ENCODE data around the gene TMEM8B. TPM values are rescaled to one million over a fixed set of nuclear protein-coding genes. Genes with fewer than 3 reads are reported as not detected.

The TMEM8B gene
- total and polyA plus RNA-seq, 9 of the 15 experiments (the other 6 are each of a cell fraction or from before 2014, with no cell fraction given): 0.01 to 2.2 (median 1.1) TPM

DNA sequence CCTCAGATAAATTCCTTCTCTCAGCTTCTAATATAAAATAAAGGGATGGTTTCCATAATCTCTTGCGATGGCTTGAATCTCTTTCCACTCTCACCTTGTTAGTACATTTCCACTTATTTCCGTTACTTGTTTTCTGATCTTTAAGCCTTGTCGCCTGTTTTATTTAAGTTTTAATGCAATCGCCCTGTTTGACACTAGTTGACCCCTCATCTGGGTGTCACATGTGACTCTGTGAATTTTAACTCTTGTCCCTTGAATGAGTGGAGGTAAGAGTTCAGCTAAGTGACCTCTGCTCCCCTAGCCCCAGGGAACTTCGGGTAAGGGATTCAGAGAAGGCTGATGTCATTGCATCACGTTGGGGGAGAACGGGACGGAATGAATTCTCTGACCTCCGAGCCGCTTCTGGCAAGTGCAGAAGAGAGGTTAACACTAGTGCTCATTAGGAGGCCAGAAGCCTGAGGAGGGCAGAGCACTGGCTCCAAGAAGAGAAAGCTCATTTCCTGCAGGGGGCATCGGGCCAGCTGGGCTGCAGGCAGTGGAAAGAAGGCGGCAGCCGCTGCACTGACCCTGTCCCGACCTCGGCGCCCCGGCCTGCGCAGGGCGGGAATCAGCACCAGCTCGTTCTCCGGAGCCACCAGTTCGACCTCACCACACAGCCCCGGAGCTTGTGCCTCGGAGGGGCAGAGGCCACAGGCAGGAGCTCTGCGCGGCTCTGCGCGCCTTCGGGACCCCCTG lies 14.8 kb upstream of the TMEM8B start (continued):
- no peak for TF ChIP-seq NCOR1 (IDR thresholded peaks at IDR 0.05)
- 0 out of 2 replicates have a peak, but pooled peaks have one; percentile 18 for TF ChIP-seq CTBP1 (IDR thresholded peaks at IDR 0.05; ENCODE audit: borderline replicate concordance)
- no peak for TF ChIP-seq FOXK1 (CRISPR knock-in tag; IDR thresholded peaks at IDR 0.05; ENCODE audit: borderline replicate concordance)
- TF ChIP-seq MXI1 (IDR thresholded peaks at IDR 0.05; ENCODE audit: low read depth, low read length): no peak
- TF ChIP-seq SAP30 (IDR thresholded peaks at IDR 0.05; ENCODE audit: borderline replicate concordance, insufficient read depth, low read depth, low read length, poor library complexity, severe bottlenecking): peak; percentile 69
- TF ChIP-seq GABPB1 (CRISPR knock-in tag; IDR thresholded peaks at IDR 0.05): no peak
- TF ChIP-seq HLTF (IDR thresholded peaks at IDR 0.05): no peak
- no peak for TF ChIP-seq MBD2 (IDR thresholded peaks at IDR 0.05; ENCODE audit: borderline replicate concordance, low read depth)
- TF ChIP-seq ZC3H11A (IDR thresholded peaks at IDR 0.05; ENCODE audit: low read depth, low read length): no peak
- no peak for TF ChIP-seq ZNF75A (CRISPR knock-in tag; IDR thresholded peaks at IDR 0.05)
- peak; percentile 93 for TF ChIP-seq NR2C1 (IDR thresholded peaks at IDR 0.05)
- peak; percentile 94 for TF ChIP-seq NR2C1 (tag; IDR thresholded peaks at IDR 0.05)
- TF ChIP-seq CEBPG (CRISPR knock-in tag; IDR thresholded peaks at IDR 0.05): peak; percentile 78
- peak; percentile 41 to 74 for TF ChIP-seq CEBPG (tag; conservative IDR thresholded peaks at IDR 0.05 in 1 of 2, IDR thresholded peaks at IDR 0.05 in 1 of 2)
- no peak for TF ChIP-seq C11orf30 (IDR thresholded peaks at IDR 0.05; ENCODE audit: low read depth)
- TF ChIP-seq HOMEZ (CRISPR knock-in tag; IDR thresholded peaks at IDR 0.05): no peak
- TF ChIP-seq, protein P1, sequence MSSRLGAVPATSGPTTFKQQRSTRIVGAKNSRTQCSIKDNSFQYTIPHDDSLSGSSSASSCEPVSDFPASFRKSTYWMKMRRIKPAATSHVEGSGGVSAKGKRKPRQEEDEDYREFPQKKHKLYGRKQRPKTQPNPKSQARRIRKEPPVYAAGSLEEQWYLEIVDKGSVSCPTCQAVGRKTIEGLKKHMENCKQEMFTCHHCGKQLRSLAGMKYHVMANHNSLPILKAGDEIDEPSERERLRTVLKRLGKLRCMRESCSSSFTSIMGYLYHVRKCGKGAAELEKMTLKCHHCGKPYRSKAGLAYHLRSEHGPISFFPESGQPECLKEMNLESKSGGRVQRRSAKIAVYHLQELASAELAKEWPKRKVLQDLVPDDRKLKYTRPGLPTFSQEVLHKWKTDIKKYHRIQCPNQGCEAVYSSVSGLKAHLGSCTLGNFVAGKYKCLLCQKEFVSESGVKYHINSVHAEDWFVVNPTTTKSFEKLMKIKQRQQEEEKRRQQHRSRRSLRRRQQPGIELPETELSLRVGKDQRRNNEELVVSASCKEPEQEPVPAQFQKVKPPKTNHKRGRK (tag; IDR thresholded peaks at IDR 0.05): no peak
- no peak for TF ChIP-seq SMAD4 (CRISPR knock-in tag; conservative IDR thresholded peaks at IDR 0.05)
- TF ChIP-seq SIX5 (IDR thresholded peaks at IDR 0.05; ENCODE audit: borderline replicate concordance in 1 of 2, insufficient read depth in 1 of 2, low read depth in 1 of 2, low read length in 2 of 2): no peak
- no peak for TF ChIP-seq CXXC5 (CRISPR knock-in tag; IDR thresholded peaks at IDR 0.05)
- peak; percentile 46 to 58 for TF ChIP-seq E2F6 (IDR thresholded peaks at IDR 0.05; ENCODE audit: borderline replicate concordance in 1 of 2, extremely low read depth in 1 of 2, insufficient read depth in 1 of 2, insufficient read length in 1 of 2, low read depth in 1 of 2, low read length in 1 of 2, poor library complexity in 1 of 2, severe bottlenecking in 1 of 2)
- TF ChIP-seq ARID1B (IDR thresholded peaks at IDR 0.05): 0 out of 2 replicates have a peak, but pooled peaks have one; percentile 6
- TF ChIP-seq, protein P2, sequence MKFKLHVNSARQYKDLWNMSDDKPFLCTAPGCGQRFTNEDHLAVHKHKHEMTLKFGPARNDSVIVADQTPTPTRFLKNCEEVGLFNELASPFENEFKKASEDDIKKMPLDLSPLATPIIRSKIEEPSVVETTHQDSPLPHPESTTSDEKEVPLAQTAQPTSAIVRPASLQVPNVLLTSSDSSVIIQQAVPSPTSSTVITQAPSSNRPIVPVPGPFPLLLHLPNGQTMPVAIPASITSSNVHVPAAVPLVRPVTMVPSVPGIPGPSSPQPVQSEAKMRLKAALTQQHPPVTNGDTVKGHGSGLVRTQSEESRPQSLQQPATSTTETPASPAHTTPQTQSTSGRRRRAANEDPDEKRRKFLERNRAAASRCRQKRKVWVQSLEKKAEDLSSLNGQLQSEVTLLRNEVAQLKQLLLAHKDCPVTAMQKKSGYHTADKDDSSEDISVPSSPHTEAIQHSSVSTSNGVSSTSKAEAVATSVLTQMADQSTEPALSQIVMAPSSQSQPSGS (CRISPR knock-in tag; IDR thresholded peaks at IDR 0.05): no peak
